Esophagus squamous epithelium (tissue), 5 donors: ENCODE results near the gene HYDIN. TPM values are rescaled to one million over a fixed set of nuclear protein-coding genes. Genes with fewer than 3 reads are reported as not detected.
"Not testable (repeated sequence)": the region's sequence is repeated elsewhere in the genome, so short reads cannot be mapped to it uniquely, and the experiment has no call there.

ENCODE experiments used
- DNase-seq: peaks from one replicate; lab custom pipeline; 2025; lab: John Stamatoyannopoulos, UW
- H3K27ac ChIP-seq, 4 donors: fragments of 200-600 bp; sonication (generic); one replicate each; pipeline ENCODE4 v1.5.1; 2016 to 2019; ENCODE audit warnings: mild to moderate bottlenecking in 1 of 4
- H3K27me3 ChIP-seq, 4 donors: fragments of 200-600 bp; sonication (generic); 1 replicate in 3 of 4; 2 replicates in 1 of 4; pipeline versions ENCODE4 v1.5.1 to v1.6.0; 2017 to 2021; ENCODE audit warnings: antibody characterized with exemption in 1 of 4
- H3K36me3 ChIP-seq, 3 donors: fragments of 200-600 bp; sonication (generic); one replicate each; pipeline ENCODE4 v1.5.1; 2016 to 2019
- H3K4me1 ChIP-seq, 3 donors: fragments of 200-600 bp; sonication (generic); one replicate each; pipeline ENCODE4 v1.5.1; 2017 to 2019
- H3K4me3 ChIP-seq, 4 donors: fragments of 200-600 bp; sonication (generic); 1 replicate in 3 of 4; 2 replicates in 1 of 4; pipeline ENCODE4 v1.5.1; 2016 to 2019; ENCODE audit warnings: mild to moderate bottlenecking in 2 of 4, moderate library complexity in 1 of 4
- H3K9me3 ChIP-seq, 3 donors: fragments of 200-600 bp; sonication (generic); one replicate each; pipeline ENCODE4 v1.5.1; 2016 to 2019
- CTCF ChIP-seq, 6 experiments: fragments of 450-650 bp in 4 of 6; fragments of 200-600 bp in 2 of 6; sonication (generic) in 2 of 6; IDR thresholded peaks; one replicate each; pipeline ENCODE4 v1.5.1; 2016 to 2019; ENCODE audit warnings: antibody characterized with exemption in 6 of 6, mild to moderate bottlenecking in 4 of 6, moderate library complexity in 4 of 6
- POLR2A ChIP-seq, 4 donors: fragments of 450-650 bp; IDR thresholded peaks; one replicate each; pipeline ENCODE4 v1.6.1; 2017; ENCODE audit warnings: antibody characterized with exemption in 4 of 4, mild to moderate bottlenecking in 4 of 4, moderate library complexity in 3 of 4
- WGBS, 2 donors: methylation state at CpG; one replicate each; pipeline ENCODE4 v1.1.5; 2018; 5-methylcytosine and 5-hydroxymethylcytosine counted together
- intact Hi-C: fragments of 100-400 bp; cut with DNase I; formaldehyde crosslinking; loops from one replicate; pipeline ENCODE4 v1.15.0; 2022
- total RNA-seq, 4 donors: library from RNA; depleted of rRNA; stranded (reverse); fragments of >200 nt; gene quantifications; one replicate each; pipeline ENCODE4 v1.1.0, GENCODE V29; 2016
- donor health status: DM: yes; HTN: yes; CAD: no.

The HYDIN gene
- total RNA-seq, 4 donors from 2014 or later: 0.23 to 2.4 (median 0.38) TPM; not detected in 1

- H3K36me3 ChIP-seq, H3K4me3 ChIP-seq, H3K27ac ChIP-seq, H3K27me3 ChIP-seq, H3K4me1 ChIP-seq, H3K9me3 ChIP-seq, DNase-seq, intact Hi-C loops: not testable (repeated sequence)
- 36 to 47% methylated on average over 3 to 4 of the region's 5 CpGs for WGBS, 2 donors
Measured at GRCh38 chr16:70877895-70878294, 352.6 kb downstream of the HYDIN start.

- H3K36me3 ChIP-seq, H3K9me3 ChIP-seq, H3K4me3 ChIP-seq, H3K27ac ChIP-seq, intact Hi-C loops, H3K4me1 ChIP-seq, H3K27me3 ChIP-seq, DNase-seq: not testable (repeated sequence)
- WGBS, 2 donors: no CpG with 5 or more reads among the region's 1 CpG
Measured at GRCh38 chr16:70876442-70876841, 354.1 kb downstream of the HYDIN start.

- H3K36me3 ChIP-seq, H3K27me3 ChIP-seq, intact Hi-C loops, H3K4me3 ChIP-seq, H3K4me1 ChIP-seq, H3K9me3 ChIP-seq, DNase-seq, H3K27ac ChIP-seq: not testable (repeated sequence)
- 62 to 74% methylated on average over 5 of the region's 5 CpGs for WGBS, 2 donors
Measured at GRCh38 chr16:70864698-70865097, 365.8 kb downstream of the HYDIN start.

- H3K4me3 ChIP-seq, H3K36me3 ChIP-seq, H3K27me3 ChIP-seq, DNase-seq, intact Hi-C loops, H3K27ac ChIP-seq, H3K4me1 ChIP-seq, H3K9me3 ChIP-seq: not testable (repeated sequence)
- 0% methylated on average over 1 of the region's 9 CpGs; no CpG with 5 or more reads in 1 of the 2 donors for WGBS, 2 donors
Measured at GRCh38 chr16:70861996-70862395, 368.5 kb downstream of the HYDIN start.

- H3K27ac ChIP-seq, H3K27me3 ChIP-seq, intact Hi-C loops, H3K9me3 ChIP-seq, DNase-seq, H3K36me3 ChIP-seq, H3K4me3 ChIP-seq, H3K4me1 ChIP-seq: not testable (repeated sequence)
- WGBS, 2 donors: 33 to 34% methylated on average over 4 of the region's 4 CpGs
Measured at GRCh38 chr16:70851299-70851698, 379.2 kb downstream of the HYDIN start.

- DNase-seq, H3K9me3 ChIP-seq, intact Hi-C loops, H3K4me1 ChIP-seq, H3K27ac ChIP-seq, H3K36me3 ChIP-seq, H3K4me3 ChIP-seq, H3K27me3 ChIP-seq: not testable (repeated sequence)
- no CpG with 5 or more reads among the region's 4 CpGs for WGBS, 2 donors
Measured at GRCh38 chr16:70823498-70824118, 406.9 kb downstream of the HYDIN start.

GRCh38 chr16:70822734-70823133 is 407.8 kb downstream of the HYDIN start:
- H3K36me3 ChIP-seq, H3K27me3 ChIP-seq, H3K4me3 ChIP-seq, intact Hi-C loops, H3K9me3 ChIP-seq, DNase-seq, H3K4me1 ChIP-seq, H3K27ac ChIP-seq: not testable (repeated sequence)
- 20% methylated on average over 1 of the region's 2 CpGs; no CpG with 5 or more reads in 1 of the 2 donors for WGBS, 2 donors

GRCh38 chr16:70818088-70818487 is 412.4 kb downstream of the HYDIN start:
- H3K27ac ChIP-seq, H3K4me1 ChIP-seq, DNase-seq, H3K36me3 ChIP-seq, H3K9me3 ChIP-seq, H3K4me3 ChIP-seq, H3K27me3 ChIP-seq, intact Hi-C loops: not testable (repeated sequence)
- 40% methylated on average over 1 of the region's 13 CpGs; no CpG with 5 or more reads in 1 of the 2 donors for WGBS, 2 donors

GRCh38 chr16:70809392-70810060 is 421.0 kb downstream of the HYDIN start:
- Histone ChIP-seq H3K9me3 (no peaks in the 10 kb centered on the region), H3K4me3 (no peak overlapping the region), H3K27ac (no peak overlapping the region), H3K36me3 (no peaks in the 10 kb centered on the region), H3K4me1 (no peaks in the 10 kb centered on the region), H3K27me3 (peaks cover 0 to 53% (median 0%) of the 10 kb centered on the region in 4 donors)
- intact Hi-C loops: no loop called here
- 48 to 49% methylated on average over 8 to 9 of the region's 9 CpGs for WGBS, 2 donors
- TF ChIP-seq CTCF (IDR thresholded peaks at IDR 0.05) (no peak), POLR2A (IDR thresholded peaks at IDR 0.05) (no peak)
- no peak for DNase-seq
